Coronary artery (tissue), 2 donors: Measurements from ENCODE around the gene AP5B1.

ENCODE experiments used
- DNase-seq: peaks from one replicate; pipeline ENCODE4 v3.0.0-alpha.2; 2017; ENCODE audit warnings: low spot score
- H3K27ac ChIP-seq, 2 donors: fragments of 200-600 bp; sonication (generic); one replicate each; pipeline ENCODE4 v1.5.1; 2016 to 2019
- H3K4me3 ChIP-seq: fragments of 200-600 bp; sonication (generic); 2 replicates; pipeline ENCODE4 v1.5.1; 2016; ENCODE audit warnings: mild to moderate bottlenecking, moderate library complexity
- CTCF ChIP-seq: fragments of 200-600 bp; sonication (generic); IDR thresholded peaks from one replicate; pipeline ENCODE4 v1.5.1; 2019; ENCODE audit warnings: antibody characterized with exemption

Gene AP5B1

GRCh38 chr11:65810046-65810868 is 29.5 kb upstream of the AP5B1 start:
- Histone ChIP-seq H3K27ac (no peak overlapping the region), H3K4me3 (no peak overlapping the region)
- TF ChIP-seq CTCF: no peak
- no peak for DNase-seq

GRCh38 chr11:65809496-65809895 is 28.7 kb upstream of the AP5B1 start:
- TF ChIP-seq CTCF: no peak
- DNase-seq: no peak
- no peak overlapping the region for H3K27ac ChIP-seq
- no peak overlapping the region for H3K4me3 ChIP-seq

GRCh38 chr11:65808744-65809341 is 28.1 kb upstream of the AP5B1 start:
- H3K27ac ChIP-seq: no peak overlapping the region
- peak; percentile 67 for DNase-seq
- TF ChIP-seq CTCF: no peak
- no peak overlapping the region for H3K4me3 ChIP-seq

GRCh38 chr11:65806979-65807378 is 26.2 kb upstream of the AP5B1 start:
- Histone ChIP-seq H3K4me3 (no peak overlapping the region), H3K27ac (no peak overlapping the region)
- no peak for TF ChIP-seq CTCF
- no peak for DNase-seq

- no peak overlapping the region for H3K27ac ChIP-seq
- no peak overlapping the region for H3K4me3 ChIP-seq
- DNase-seq: no peak
- no peak for TF ChIP-seq CTCF
Observed at GRCh38 chr11:65803797-65804492, 23.2 kb upstream of the AP5B1 start.

GRCh38 chr11:65802841-65803240 is 22.1 kb upstream of the AP5B1 start:
- Histone ChIP-seq H3K4me3 (no peak overlapping the region), H3K27ac (no peak overlapping the region)
- TF ChIP-seq CTCF: no peak
- no peak for DNase-seq
